ENCODE results near the gene NFAT5.

NFAT5 gene

DNA sequence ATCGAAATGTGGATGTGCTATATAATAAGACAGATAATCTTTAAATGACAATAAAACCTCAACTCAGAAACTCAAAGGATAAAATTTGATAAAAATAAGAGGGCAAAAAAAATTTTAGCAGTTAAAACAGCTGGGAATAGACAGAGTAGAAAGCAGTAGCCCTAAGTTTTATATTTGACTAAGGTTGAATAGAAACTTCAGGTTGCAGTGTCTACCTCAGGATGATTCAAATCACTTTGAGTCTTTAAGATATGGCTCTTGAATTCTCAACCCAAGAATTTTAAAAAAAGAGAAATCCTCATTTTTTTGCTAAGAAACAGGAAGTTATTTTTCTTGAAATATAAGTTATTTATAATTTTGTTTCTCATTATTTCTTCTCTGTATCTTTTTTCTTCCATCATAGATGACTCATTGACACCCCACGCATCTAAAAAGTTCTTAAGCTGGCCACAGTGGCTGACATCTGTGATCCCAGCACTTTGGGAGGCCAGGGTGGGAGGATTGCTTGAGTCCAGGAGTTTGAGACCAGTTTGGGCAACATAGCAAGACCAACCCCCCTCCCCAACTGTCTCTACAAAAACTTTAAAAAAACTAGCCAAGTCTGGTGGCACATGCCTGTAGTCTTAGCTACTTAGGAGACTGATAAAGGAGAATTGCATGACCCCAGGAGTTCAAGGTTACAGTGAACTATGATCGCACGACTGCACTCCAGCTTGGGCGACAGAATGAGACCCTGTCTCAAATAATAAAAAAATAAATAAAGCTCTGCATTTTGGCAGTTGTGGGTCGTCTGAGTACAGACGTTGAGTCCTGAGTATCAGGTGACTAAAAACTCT is 23.9 kb downstream of the NFAT5 start:
- no peak overlapping the region for H3K4me3 ChIP-seq (ENCODE audit: low read length)
- no peak for DNase-seq (ENCODE audit: low read depth, low spot score)

DNA sequence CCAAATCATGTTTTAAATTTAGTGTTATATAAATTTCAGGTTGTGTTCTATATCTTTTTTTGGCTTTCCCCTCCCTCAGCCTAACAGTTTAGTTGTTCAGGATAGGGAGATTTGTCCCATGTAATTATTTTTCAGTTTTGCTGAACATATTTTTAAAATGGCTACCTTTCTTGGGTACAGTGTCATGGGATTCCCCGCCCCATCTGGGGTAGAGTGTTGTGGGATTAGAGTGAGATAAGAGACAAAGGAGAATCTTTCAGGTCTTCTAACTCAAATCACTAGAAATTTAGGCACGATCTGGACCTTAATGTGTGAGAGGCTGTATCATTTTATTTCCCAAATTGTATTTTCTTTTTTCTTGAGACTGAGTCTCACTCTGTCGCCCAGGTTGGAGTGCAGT is 24.8 kb downstream of the NFAT5 start:
- DNase-seq (ENCODE audit: low read depth, low spot score), result no peak
- H3K4me3 ChIP-seq (ENCODE audit: low read length), result no peak overlapping the region

DNA sequence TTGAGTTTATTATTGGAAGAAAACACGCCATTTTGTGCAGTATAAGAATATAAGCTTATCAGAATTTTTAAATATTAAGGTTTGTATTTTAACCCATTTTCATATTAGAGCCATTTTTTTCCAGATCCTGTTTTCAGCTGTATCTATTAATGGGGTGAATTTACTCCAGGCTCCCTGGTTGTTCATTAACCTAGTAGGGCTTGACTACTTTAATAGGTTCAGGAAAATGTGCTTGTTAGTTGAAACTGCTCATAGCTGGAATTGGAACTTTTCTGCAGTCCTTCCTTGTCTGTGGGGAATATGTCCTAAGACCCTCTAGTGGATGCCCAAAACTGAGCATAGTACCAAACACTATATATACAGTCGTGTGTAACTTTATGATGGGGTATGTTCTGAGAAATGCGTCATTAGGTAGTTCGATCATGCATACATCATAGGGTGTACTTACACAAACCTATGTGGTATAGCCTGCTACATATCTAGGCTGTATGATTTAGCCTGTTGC is 28.0 kb downstream of the NFAT5 start:
- DNase-seq (ENCODE audit: low read depth, low spot score), result no peak
- no peak overlapping the region for H3K4me3 ChIP-seq (ENCODE audit: low read length)

DNA sequence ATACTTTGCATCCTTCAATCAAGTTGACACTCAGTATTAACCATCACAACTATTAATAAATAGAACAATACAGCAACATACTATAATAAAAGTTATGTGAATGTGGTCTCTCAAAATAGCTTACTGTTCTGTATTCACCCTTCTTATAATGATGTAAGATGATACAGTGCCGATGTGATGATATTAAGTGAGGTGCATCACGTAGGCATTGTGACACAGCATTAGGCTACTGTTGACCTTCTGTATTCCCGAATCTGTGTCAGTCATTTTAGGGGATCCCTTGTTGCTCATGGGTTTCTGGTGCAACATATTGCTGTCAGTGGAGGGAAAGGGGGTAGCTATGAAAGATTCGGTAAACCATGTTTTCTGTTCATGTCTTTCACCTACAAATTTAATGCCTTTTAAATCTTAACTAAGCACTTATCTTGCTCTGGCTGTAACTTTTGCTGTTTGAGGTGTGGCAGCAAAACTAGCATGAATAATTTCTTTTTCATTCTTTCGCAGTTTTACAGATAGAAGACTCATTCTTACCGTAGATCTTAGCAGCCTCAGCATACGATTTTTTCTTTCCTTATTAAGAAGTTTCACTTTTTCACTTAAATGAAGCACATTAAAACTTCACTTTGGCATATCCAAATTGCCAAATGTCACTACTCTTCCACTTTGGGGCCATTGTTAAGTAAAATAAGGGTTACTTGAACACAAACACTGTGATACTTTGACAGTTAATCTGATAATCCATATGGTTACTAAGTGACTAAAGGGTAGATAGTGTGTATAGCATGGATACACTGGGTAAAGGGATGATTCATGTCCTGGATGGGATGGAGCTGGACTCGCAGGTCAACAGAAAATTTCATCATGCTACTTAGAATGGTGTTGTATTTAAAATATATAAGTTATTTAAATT is 29.6 kb downstream of the NFAT5 start:
- no peak for DNase-seq (ENCODE audit: low read depth, low spot score)
- no peak overlapping the region for H3K4me3 ChIP-seq (ENCODE audit: low read length)

DNA sequence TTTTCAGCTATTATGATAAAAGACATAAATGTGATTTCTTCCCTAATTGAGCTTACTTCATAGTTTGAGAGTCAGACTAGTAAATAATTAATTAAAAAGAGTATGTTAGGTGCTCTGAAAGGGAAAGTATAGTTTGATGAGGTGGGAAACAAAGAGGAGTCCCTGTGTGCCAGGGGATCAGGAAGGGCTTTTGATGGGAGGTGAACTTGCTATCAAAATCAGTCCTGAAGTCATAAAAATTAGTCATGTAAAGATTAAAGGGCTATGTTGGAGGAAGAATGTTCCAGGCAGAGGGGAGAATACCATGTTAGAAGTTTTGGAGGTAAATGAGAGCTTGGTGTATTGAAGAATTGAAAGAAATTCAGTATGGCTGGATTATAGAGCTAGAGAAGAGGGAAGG is 31.0 kb downstream of the NFAT5 start:
- H3K4me3 ChIP-seq (ENCODE audit: low read length), result no peak overlapping the region
- no peak for DNase-seq (ENCODE audit: low read depth, low spot score)

DNA sequence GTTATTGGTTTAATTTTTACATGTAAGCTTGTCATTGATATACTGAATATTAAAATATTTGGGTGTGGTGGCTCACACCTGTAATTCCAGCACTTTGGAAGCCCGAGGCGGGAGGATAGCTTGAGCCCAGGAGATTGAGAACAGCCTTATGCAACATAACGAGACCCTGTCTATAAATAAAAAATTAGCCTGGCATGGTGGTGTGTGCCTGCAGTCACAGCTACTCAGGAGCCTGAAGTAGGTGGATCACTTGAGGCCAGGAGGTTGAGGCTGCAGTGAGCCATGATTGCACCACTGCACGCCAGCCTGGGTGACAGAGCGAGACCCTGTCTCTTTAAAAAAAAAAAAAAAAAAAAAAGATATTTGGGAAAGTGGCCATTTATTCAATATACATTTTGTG is 32.3 kb downstream of the NFAT5 start:
- no peak for DNase-seq (ENCODE audit: low read depth, low spot score)
- H3K4me3 ChIP-seq (ENCODE audit: low read length), result no peak overlapping the region

DNA sequence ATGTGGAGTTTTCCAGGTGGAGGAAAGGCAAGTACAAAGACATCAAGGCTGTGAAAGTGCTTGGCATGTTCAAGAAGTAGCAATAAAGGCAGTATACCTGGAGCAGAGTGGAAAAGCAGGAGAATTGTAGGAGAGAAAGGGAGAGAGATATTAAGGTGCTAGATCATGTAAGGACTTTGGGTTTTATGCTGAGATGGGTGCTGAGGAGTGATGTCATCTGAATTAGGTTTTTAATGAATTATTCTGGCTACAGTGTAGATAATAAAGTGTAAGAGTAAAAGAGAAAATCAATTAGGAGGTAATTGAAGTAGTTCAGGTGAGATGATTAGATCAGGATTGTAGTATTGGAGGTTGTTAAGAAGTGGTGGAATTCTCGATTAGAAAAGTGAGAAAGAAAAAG is 34.0 kb downstream of the NFAT5 start:
- no peak for DNase-seq (ENCODE audit: low read depth, low spot score)
- H3K4me3 ChIP-seq (ENCODE audit: low read length), result no peak overlapping the region

DNA sequence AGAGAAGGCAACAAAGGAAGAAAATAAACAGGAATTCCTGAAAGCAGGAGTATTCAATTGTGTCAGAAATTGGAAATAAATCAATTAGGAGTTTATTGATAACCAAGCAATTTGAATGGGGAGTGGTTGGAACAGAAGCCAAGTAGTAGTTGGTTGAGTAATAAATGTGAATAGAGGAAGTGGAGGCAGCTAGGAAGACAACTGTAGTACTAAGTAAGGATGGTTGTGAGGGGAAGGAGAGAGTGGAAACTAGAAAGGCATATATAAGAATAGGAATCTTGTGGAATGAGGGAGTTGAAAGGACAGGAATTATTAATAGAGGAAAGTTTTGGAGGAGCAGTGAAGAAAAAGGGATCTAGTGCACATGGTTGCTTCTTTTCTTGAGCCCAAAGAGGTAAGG is 34.4 kb downstream of the NFAT5 start:
- DNase-seq (ENCODE audit: low read depth, low spot score), result no peak
- no peak overlapping the region for H3K4me3 ChIP-seq (ENCODE audit: low read length)

DNA sequence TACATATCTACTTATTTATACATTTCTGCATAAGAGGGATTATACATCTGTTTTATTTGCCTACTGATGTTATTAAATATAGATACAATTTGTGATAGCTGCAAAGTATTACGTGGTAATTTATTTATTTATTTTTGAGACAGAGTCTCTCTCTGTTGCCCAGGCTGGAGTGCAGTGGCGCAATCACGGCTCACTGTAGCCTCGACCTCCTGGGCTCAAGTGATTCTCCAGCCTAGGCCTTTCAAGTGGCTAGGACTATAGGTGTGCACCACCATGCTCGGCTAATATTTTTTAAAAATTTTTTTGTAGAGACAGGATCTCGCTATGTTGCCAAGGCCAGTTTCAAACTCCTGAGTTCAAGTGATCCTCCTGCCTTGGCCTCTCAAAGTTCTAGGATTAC is 35.5 kb downstream of the NFAT5 start:
- DNase-seq (ENCODE audit: low read depth, low spot score), result no peak
- no peak overlapping the region for H3K4me3 ChIP-seq (ENCODE audit: low read length)

DNA sequence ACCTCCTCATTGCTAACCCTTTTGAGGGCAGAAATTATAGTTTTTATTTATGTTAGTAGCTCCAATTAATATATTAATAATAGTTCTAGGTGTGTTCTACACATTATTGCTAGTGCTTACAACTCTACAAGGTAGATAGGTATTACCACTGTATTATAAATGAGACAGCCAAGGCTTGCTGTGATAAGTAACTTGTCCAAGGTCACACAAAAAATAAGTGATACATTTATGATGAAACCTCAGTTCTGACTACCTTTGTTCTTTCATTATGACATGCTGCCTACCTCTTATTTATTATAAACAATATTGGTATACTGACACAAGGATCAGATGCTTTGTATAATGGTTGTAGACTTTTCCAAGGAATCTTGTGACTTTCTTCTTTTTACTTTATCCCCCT is 41.2 kb downstream of the NFAT5 start:
- DNase-seq (ENCODE audit: low read depth, low spot score), result no peak
- no peak overlapping the region for H3K4me3 ChIP-seq (ENCODE audit: low read length)

DNA sequence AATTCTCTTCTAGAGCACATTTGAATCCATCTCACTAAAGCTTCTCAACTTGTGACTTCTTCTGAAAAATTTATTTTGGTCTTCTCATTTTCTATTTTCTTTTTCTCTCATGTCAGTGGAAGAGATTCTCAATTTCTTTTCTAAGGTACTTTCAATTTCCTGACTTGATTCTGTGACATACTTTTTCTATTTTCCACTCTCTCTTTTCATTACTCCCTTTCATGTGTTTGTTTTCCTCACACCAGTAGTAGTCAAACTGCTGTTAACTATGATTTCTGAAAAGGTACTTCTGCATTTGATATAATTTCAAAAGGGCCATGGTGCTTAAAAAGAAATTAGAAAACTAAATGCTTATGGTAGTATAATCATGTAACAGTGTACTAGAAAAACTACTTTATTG is 41.9 kb downstream of the NFAT5 start:
- no peak overlapping the region for H3K4me3 ChIP-seq (ENCODE audit: low read length)
- DNase-seq (ENCODE audit: low read depth, low spot score), result no peak

DNA sequence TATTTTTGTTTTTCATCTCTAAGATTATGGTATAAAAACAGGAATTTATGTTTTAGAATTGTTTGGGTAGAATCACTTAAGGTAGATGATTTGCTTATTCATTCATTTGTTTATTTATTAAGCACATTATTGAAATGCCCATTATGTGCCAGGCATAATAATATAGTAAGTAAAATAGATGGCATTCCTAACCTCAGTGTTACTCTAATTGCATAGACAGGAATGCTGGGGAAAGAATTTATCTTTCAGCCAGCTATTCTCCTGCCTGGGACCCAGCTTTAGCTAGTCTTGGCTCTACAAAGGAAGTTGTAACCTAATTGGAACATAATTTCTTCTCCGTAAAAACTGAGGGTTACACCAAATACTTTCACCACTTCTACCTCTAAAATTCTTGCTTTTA is 44.6 kb downstream of the NFAT5 start:
- no peak for DNase-seq (ENCODE audit: low read depth, low spot score)

DNA sequence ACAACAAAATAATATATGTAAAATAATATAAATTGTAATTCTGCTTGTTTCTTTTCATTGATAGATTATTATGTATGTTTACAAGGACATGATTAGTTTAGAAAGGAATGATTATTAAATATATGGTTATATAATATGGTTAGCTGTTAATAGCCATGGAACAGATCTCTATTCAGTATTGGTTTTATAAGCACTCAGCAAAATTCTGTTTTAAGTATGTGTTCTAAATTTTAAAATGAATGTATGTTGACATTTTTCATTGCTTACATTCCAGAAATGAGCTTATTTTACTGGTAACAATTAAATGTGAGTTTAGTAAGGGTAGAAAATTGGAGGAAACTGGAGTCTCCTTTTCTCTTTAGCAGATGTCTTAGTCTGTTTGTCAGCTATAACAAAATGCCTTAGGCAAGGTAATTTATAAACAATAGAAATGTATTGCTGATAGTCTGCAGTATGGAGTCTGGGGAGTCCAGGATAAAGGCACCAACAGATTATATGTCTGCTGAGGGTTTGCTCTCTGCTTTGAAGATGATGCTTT is 45.4 kb downstream of the NFAT5 start:
- DNase-seq (ENCODE audit: low read depth, low spot score), result no peak
- H3K4me3 ChIP-seq (ENCODE audit: low read length), result no peak overlapping the region

More for the DNA sequence above, 44.6 kb downstream of the NFAT5 start:
- no peak overlapping the region for H3K4me3 ChIP-seq (ENCODE audit: low read length)

DNA sequence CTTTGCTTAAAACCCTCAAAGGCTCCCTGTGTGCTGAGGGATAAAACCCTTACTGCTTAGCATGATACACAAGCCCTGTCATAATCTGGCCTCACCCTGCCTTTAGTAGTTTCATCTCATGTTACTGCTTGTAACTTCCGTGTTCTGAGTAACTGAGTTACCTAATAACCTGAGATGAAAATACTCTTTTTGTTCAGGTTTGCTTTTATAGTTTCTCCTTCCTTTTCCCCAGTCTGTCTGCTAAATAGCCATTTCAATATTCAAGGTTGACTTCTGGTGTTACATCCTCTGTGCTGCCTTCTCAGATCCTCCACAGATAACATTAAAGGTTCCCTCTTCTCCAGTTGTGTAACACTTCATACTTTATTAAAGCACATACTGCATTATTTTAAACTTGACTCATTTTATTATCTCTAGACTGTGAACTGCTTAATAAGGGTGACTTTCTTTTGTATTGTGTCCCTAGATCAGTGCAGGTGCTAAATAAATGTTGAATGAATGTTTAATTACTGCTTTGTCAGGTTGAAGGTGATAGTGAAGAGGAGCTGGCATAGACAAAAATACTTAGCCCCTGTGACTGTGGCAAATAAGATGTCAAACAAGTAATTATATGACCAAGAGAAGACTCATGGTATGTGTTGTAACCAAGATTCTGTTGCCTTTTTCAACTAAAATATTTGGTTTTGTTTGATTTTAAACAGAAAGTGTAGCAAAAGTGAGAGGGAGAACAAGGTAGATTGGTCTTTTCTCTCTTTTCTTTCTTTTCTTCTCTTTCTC is 47.8 kb downstream of the NFAT5 start:
- no peak overlapping the region for H3K4me3 ChIP-seq (ENCODE audit: low read length)
- DNase-seq (ENCODE audit: low read depth, low spot score), result no peak

DNA sequence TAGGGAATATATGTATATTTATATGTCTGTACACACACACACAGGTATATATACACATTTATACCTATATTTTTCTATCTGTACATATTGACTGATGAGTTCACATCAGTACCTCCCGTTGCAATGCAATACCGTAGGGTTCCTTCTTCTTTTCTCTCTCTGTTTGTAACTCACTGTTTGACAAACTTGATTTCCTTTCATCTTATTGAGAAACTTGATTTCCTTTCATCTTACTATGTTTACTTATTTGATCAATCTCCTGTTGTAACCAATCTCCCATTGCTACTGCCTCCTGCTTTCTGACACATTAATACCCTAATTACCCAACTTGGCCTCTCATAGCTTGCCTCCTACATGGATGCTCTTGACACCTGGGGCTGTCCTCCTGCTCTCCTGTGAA is 49.8 kb downstream of the NFAT5 start:
- DNase-seq (ENCODE audit: low read depth, low spot score), result no peak
- H3K4me3 ChIP-seq (ENCODE audit: low read length), result no peak overlapping the region

DNA sequence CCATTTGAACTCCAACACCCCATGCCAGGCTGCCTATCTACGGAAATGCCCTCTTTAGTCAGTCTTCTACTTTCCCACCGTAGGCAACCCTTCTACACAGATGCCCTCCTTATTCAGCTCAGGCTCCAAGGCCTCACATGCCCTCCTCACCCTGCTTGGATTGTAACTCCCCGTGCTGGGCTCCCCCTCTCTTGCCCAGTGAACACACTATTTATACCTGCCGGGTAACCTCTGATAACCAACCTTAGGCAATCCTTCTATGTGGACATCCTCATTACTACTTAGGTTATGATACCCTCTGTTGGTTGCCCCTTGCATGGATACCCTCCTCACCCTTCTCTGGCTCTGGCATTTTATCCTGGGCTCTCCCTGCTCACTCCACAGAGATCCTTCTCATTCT is 50.3 kb downstream of the NFAT5 start:
- H3K4me3 ChIP-seq (ENCODE audit: low read length), result no peak overlapping the region
- DNase-seq (ENCODE audit: low read depth, low spot score), result no peak

DNA sequence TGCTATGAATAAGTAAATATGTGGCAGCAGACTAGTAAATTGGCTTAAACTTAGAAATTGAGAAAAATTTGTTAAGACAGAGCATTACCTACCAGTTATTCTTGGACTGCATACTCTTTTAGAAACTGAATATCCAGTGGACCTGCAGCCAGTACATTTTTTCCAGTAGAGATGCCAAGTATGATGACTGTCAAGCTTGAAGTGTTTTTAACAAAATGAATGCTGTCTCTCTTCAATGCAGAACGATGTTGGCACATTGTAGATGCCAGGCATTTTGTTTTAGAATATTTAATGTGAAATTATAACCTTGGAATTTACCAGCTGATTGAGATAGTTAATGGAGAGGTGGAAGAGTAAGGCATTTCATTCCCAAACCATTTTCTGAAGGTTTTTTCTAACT is 52.5 kb downstream of the NFAT5 start:
- no peak overlapping the region for H3K4me3 ChIP-seq (ENCODE audit: low read length)
- DNase-seq (ENCODE audit: low read depth, low spot score), result no peak

DNA sequence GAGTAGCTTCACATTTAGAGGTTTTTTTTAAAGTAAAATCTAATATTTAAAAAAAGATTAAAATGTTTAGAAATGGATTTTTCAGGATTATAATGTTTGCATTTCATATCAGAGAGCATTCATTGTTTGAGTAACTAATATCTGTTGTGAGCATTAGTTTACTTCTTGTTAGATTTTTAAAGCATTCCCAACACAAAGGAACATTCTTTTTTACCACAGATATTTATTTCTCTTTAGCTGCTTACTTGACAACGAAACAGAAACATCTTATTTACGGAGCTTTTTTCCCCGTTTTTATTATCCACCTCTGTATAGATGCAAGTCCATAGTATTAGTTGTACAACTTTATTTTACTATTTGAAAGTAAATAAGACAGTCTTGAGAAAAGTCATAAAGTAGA is 53.0 kb downstream of the NFAT5 start:
- H3K4me3 ChIP-seq (ENCODE audit: low read length), result no peak overlapping the region
- DNase-seq (ENCODE audit: low read depth, low spot score), result no peak

DNA sequence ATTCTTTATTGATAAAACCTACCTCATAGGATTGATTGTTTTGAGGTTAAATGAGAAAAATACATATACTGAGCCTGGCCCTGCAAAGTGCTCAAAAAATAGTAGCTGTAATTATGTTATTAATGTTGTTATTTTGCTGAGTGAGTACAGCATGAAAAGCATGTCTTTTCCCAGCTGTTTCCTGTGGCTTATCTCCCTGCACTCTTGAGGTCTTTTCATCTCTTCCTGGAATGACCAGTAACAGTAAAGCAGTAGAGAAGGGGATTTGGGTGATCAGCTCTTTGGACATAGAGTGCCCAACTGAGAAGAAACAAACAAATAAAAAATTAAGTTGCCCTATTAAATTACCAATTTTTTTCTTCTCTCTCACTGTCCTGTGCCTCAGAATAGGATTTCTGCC is 53.7 kb downstream of the NFAT5 start:
- no peak for DNase-seq (ENCODE audit: low read depth, low spot score)
- no peak overlapping the region for H3K4me3 ChIP-seq (ENCODE audit: low read length)

Measured in Jurkat, Clone E6-1 (cell line).